Measurements from ENCODE around the gene CALR. TPM values are rescaled to one million over a fixed set of nuclear protein-coding genes. Genes with fewer than 3 reads are reported as not detected.
A peak's percentile ranks its signal among the peaks of the same experiment; 100 is the strongest.

Gene CALR
- total RNA-seq, 1 donor from 2014 or later: 2,193 TPM

- Histone ChIP-seq H3K36me3 (ENCODE audit: insufficient read depth, low read length) (peaks cover 26% of the 10 kb centered on the region), H3K4me3 (ENCODE audit: insufficient read depth, low read depth, low read length) (no peak overlapping the region), H3K4me2 (ENCODE audit: low read length) (peak overlapping the region; percentile 62), H3K9me3 (ENCODE audit: insufficient read depth, low read depth, low read length) (no peaks in the 10 kb centered on the region), H4K20me1 (ENCODE audit: insufficient read depth, low read length) (peaks cover 22% of the 10 kb centered on the region), H3K4me1 (ENCODE audit: insufficient read depth, low read length) (peaks cover 32% of the 10 kb centered on the region), H3K27me3 (ENCODE audit: insufficient read depth, low read length) (no peaks in the 10 kb centered on the region), H3K79me2 (ENCODE audit: insufficient read depth, low read length) (peaks cover 69% of the 10 kb centered on the region), H3K27ac (ENCODE audit: low read depth, low read length) (peak overlapping the region; percentile 95), H3K9ac (ENCODE audit: low read length) (peak overlapping the region; percentile 80), H2AFZ (ENCODE audit: low read depth, low read length) (no peak overlapping the region)
- Mint-ChIP-seq H3K4me3 (ENCODE audit: unreplicated experiment) (no peak overlapping the region), H3K27me3 (ENCODE audit: low read depth, unreplicated experiment) (no peaks in the 10 kb centered on the region), H3K4me1 (ENCODE audit: low read depth, unreplicated experiment) (peaks cover 16% of the 10 kb centered on the region), H3K9me3 (ENCODE audit: unreplicated experiment) (no peaks in the 10 kb centered on the region), H3K36me3 (ENCODE audit: low read depth, unreplicated experiment) (peaks cover 8% of the 10 kb centered on the region), H3K27ac (ENCODE audit: unreplicated experiment) (no peak overlapping the region)
- FAIRE-seq (no peak), DNase-seq (ENCODE audit: low read depth) (peak; percentile 80)
- TF ChIP-seq CTCF (IDR thresholded peaks at IDR 0.05; ENCODE audit: insufficient read depth, low read depth, low read length): no peak
- no peak for TF ChIP-seq EZH2 (IDR thresholded peaks at IDR 0.05; ENCODE audit: insufficient read depth, low read length)
Measured at GRCh38 chr19:12952488-12953137, 14.2 kb downstream of the CALR start.

GRCh38 chr19:12953138-12953798 is 14.9 kb downstream of the CALR start:
- no peak overlapping the region for H2AFZ ChIP-seq (ENCODE audit: low read depth, low read length)
- H3K27ac Mint-ChIP-seq (ENCODE audit: unreplicated experiment): peak overlapping the region; percentile 41

GRCh38 chr19:12953799-12954611 is 15.6 kb downstream of the CALR start:
- H3K36me3 Mint-ChIP-seq (ENCODE audit: low read depth, unreplicated experiment): peaks cover 5% of the 10 kb centered on the region
- TF ChIP-seq CTCF (IDR thresholded peaks at IDR 0.05; ENCODE audit: insufficient read depth, low read depth, low read length) (no peak), EZH2 (IDR thresholded peaks at IDR 0.05; ENCODE audit: insufficient read depth, low read length) (no peak)
- Histone ChIP-seq H3K4me3 (ENCODE audit: insufficient read depth, low read depth, low read length) (no peak overlapping the region), H2AFZ (ENCODE audit: low read depth, low read length) (no peak overlapping the region), H3K4me2 (ENCODE audit: low read length) (peak overlapping the region; percentile 71), H3K9ac (ENCODE audit: low read length) (peak overlapping the region; percentile 74), H3K27me3 (ENCODE audit: insufficient read depth, low read length) (no peaks in the 10 kb centered on the region), H3K79me2 (ENCODE audit: insufficient read depth, low read length) (peaks cover 60% of the 10 kb centered on the region), H3K4me1 (ENCODE audit: insufficient read depth, low read length) (peaks cover 29% of the 10 kb centered on the region), H3K36me3 (ENCODE audit: insufficient read depth, low read length) (peaks cover 20% of the 10 kb centered on the region), H3K9me3 (ENCODE audit: insufficient read depth, low read depth, low read length) (no peaks in the 10 kb centered on the region), H3K27ac (ENCODE audit: low read depth, low read length) (peak overlapping the region; percentile 95), H4K20me1 (ENCODE audit: insufficient read depth, low read length) (peaks cover 20% of the 10 kb centered on the region)
- no peaks in the 10 kb centered on the region for H3K27me3 Mint-ChIP-seq (ENCODE audit: low read depth, unreplicated experiment)
- no peak for FAIRE-seq
- DNase-seq (ENCODE audit: low read depth): no peak
- no peaks in the 10 kb centered on the region for H3K9me3 Mint-ChIP-seq (ENCODE audit: unreplicated experiment)
- peak overlapping the region; percentile 69 for H3K4me3 Mint-ChIP-seq (ENCODE audit: unreplicated experiment)
- no peak overlapping the region for H3K27ac Mint-ChIP-seq (ENCODE audit: unreplicated experiment)
- peaks cover 16% of the 10 kb centered on the region for H3K4me1 Mint-ChIP-seq (ENCODE audit: low read depth, unreplicated experiment)

More at GRCh38 chr19:12953138-12953798, 14.9 kb downstream of the CALR start:
- H3K4me3 Mint-ChIP-seq (ENCODE audit: unreplicated experiment): no peak overlapping the region
- TF ChIP-seq EZH2 (IDR thresholded peaks at IDR 0.05; ENCODE audit: insufficient read depth, low read length): no peak
- peaks cover 67% of the 10 kb centered on the region for H3K79me2 ChIP-seq (ENCODE audit: insufficient read depth, low read length)
- H3K4me1 Mint-ChIP-seq (ENCODE audit: low read depth, unreplicated experiment): peaks cover 16% of the 10 kb centered on the region
- peak overlapping the region; percentile 74 for H3K9ac ChIP-seq (ENCODE audit: low read length)
- H3K4me1 ChIP-seq (ENCODE audit: insufficient read depth, low read length): peaks cover 29% of the 10 kb centered on the region
- H4K20me1 ChIP-seq (ENCODE audit: insufficient read depth, low read length): peaks cover 20% of the 10 kb centered on the region
- peaks cover 8% of the 10 kb centered on the region for H3K36me3 Mint-ChIP-seq (ENCODE audit: low read depth, unreplicated experiment)
- FAIRE-seq (no peak), DNase-seq (ENCODE audit: low read depth) (no peak)
- no peaks in the 10 kb centered on the region for H3K27me3 ChIP-seq (ENCODE audit: insufficient read depth, low read length)
- no peaks in the 10 kb centered on the region for H3K9me3 Mint-ChIP-seq (ENCODE audit: unreplicated experiment)
- no peaks in the 10 kb centered on the region for H3K27me3 Mint-ChIP-seq (ENCODE audit: low read depth, unreplicated experiment)
- peaks cover 25% of the 10 kb centered on the region for H3K36me3 ChIP-seq (ENCODE audit: insufficient read depth, low read length)
- H3K27ac ChIP-seq (ENCODE audit: low read depth, low read length): peak overlapping the region; percentile 95
- no peaks in the 10 kb centered on the region for H3K9me3 ChIP-seq (ENCODE audit: insufficient read depth, low read depth, low read length)
- H3K4me2 ChIP-seq (ENCODE audit: low read length): peak overlapping the region; percentile 71
- H3K4me3 ChIP-seq (ENCODE audit: insufficient read depth, low read depth, low read length): no peak overlapping the region

Data from astrocyte (in vitro differentiated cells and primary cell).